Stimulated activated CD4-positive, alpha-beta T cell treated with anti-CD3 and anti-CD28 coated beads, Interleukin-1b, Interleukin-23, amount 100 ng/mL, for 24 hours (primary cell): Measurements from ENCODE around the gene SMIM23.

Experiments
- DNase-seq, 4 experiments: peaks; one replicate each; pipeline ENCODE4 v3.0.0-alpha.2; 2020; ENCODE audit warnings: low read depth in 4 of 4, low spot score in 1 of 4

The SMIM23 gene

DNA sequence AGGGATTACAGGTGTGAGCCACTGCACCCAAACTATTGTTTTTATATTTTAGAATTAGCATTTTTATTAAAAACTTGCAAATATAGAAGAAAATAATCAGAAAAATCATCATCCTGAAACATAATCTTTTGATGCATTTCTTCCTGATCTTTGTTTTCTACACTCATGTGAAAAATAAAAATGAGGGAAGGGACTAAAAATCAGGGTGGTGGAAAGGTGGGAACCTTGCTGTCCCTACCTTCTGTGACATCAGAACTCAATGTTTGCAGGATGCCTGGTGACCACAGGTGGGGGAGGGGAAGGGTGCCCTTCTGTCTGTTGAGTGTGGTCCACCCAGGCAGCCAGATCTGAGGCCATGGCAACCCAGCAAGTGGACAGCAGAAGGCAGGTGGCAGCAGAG is at the start of gene SMIM23:
Gene SMIM23 (plus strand): TSS at position 301 of the 400 bp plus-strand sequence. CDS start 55 bp downstream, at position 356.
- DNase-seq = no peak

DNA sequence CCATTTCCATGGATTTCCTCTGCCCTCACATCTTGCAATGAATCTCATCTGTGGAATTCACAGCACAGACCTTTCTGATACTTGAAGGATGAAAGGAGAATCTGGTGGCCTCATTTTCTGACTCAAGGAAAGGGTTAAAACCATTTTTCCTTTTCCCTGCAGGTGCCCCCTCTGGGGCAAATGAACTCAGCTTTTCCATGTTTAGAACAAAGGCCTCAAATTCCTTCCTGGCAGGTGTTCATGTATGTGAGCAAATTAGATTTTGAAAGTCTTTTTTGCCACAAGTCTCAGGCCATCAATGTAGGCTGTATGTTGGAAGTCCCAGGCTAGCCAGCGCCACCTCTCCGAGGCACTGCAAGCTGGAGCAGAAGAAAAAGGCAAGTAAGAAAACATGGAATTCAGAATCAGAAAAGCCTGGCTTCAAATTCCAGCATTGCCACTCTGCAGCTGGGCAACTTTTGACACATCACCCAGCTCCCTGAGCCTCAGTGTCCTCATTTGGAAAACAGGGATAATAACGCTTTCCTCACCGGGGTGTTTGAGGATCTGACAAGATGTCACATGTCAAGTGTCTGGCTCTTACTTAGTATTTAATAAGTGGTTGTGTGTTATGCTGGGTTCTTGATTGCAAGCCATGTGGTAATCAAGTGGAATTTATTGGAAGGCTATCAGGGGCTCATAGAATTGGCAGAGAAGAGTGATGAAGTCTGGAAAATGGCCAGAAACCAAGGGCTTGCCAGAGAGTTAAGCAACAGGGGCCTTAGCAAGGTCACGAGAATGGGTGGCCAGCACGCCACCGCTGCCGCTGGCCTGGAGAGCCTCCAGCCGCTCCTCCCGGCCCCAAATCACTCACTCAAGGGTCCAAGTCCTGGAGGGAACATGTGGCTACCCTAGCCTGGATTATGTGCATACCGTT is 48.4 kb upstream of the SMIM23 start:
- DNase-seq = no peak

DNA sequence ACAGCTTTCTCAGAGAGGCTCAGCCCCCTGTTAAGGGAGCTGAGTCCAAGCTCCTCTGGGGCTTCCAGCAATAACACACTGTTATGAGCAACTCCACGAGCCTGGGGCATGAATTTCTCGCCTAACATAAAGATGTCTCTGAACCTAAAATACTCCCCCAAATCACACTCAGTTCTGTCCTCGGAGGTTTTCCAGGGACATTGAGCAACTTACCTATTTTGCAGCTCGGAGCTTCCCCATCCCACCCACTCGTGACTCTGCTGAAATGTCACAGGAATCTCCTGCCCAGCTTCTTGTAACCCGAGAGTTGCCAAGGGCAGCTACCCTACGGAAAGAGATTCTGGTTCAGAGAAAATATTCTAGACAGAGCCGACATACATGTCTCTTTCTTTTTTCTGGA is 47.1 kb upstream of the SMIM23 start:
- no peak for DNase-seq

DNA sequence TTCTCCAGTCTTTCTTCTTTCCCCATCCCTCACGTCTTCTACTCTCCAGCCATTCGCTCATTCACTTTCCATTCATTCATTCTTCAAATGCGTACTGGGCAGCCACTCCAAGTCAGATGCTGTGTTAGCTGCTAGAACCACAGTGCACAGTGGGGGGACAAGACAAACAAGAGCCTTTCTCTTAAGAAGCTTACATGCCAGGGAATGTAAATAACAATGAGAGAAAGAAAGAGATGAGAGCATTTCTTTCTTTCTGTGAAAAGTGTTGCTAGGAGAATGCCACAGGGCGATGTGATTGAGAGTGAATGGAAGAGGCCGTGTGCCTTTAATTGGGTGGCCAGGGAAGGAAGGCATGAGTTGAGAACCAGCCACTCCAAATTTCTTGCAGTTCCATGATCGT is 46.3 kb upstream of the SMIM23 start:
- DNase-seq = no peak

DNA sequence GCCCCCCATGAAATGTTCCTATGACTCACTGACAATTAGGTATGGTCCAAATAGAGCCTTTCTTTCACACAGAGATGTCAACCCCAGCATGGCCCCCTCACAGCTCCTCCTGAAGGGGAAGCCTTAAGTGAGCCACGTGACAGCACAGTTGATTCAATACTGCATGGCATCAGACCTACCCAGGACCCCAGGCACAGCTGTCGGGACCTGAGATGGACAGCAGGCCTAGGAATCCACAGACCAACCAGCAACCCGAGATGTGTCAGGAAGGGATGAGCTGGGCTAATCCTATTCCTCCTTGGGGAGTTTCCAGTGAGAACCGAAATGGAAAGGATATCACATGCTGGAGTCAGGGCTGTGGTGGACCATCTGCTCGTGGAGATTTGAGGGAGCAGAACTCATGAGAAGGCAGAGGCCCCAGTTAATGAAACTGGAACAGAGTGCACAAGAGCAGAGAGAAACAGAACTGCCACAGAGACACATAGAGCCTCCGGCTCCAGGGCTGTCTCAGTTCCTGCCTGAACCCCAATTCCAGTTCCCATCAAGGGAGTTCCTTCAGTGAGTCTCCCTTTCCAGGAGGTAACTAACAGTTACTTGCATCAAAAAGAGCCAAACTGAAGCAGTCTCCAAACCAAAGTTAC is 42.1 kb upstream of the SMIM23 start:
- DNase-seq = no peak

DNA sequence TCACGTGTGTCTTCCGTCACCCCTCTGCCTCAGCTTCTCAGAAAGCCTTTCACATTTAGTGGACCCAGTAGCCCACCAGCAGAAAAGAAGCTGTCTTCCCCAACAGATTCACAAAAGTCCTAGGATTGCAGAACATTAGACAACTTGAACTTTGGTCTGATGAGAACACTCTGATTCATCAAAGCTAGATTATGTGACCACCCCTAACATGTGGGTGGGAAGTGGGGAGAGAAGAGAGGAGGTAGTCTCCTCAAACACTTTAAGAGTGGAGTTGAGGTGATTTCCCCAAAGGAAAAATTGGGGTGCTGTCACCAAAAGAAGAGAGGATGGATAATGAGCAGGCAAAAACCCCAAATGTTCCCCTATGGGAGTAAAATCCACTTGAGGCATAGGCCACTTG is 41.4 kb upstream of the SMIM23 start:
- DNase-seq = no peak

DNA sequence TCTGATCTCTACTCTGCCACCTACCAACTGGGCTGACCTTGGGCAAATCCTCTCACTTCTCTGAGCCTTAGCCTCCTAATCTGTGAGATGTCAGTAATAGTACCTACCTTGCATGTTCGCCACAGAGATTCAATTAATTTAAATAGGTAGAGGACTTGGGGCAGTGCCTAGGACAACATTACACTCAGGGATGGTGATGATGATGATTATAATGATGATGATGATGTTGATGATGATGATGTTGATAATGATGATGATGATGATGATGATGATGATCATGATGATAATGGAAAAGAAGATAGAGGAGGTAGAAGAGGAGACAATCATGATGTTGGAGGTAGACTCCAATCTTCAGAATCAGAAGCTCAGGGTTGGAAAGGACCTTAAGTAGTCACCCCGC is 40.7 kb upstream of the SMIM23 start:
- DNase-seq = no peak

DNA sequence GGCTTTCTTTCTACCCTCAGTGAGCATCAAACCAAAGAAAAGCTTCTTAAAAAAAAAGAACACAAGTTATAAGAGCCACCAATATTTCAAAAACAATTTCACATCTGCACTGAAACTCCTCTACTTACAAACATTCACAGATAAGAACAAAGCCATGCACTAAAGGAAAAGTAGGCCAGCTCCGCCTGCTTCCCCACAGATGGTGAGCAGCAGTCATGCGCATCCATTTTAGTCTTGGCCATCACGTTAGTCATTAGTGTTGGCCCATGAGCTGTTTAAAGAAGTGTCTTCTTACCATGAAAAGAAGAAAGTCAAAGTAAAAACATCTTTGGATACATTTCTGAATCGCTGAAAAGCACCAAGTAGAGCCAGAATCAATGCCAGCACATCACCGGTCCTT is 40.0 kb upstream of the SMIM23 start:
- DNase-seq = no peak

DNA sequence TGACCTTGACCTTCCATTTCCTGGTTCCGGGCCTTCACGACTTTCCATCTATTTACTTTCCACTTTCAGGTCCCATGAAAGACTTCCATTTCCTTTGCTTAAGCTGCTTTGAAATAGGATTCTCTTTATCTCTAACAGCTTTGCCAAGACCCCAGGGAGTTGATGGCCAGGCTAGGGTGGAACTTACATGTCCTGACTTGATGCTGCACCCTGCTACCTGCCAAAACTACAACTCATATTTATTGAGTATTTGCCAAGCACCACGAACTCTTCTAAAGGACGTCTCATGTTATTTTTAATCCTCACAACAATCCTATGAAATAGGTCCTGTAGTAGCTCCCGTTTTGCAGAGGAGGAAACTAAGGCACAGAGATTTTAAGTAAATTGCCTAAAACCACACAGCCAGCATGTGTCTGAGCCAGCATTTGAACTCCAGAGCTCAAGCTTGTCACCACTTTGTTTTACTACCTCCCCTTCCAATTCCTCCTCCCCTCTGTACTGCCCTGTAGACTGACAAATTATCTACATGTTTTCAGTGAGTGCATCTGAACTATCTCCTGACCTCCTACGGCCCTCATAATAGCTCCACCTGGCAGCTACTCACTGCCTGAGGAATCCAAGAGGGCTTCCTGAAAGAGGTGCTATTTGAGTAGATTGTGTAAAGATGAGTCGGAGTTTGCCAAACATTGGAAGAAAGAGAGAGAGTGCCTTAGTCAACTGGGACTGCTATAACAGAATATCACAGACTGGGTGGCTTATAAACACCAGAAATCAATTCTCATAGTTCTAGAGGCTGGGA is 38.4 kb upstream of the SMIM23 start:
- no peak for DNase-seq

DNA sequence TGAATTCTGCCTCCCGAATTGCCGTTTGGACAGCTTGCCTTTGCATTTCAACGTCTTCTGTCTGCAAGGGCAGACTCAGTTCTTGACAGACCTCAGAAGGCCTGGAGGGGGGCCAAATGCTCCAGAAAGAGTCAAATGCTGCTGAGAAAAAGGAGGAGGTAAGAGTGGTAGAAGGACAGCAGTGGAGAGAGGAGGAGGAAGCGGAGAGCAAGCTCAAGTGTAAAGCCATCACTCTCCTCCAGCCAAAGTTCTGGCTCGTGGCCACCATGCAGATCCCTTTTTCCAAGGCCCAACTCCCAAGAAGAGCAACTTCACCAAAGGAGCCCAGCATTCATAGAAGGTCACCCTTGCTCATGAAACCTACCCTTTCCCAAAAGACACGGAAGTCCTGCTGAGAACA is 36.9 kb upstream of the SMIM23 start:
- no peak for DNase-seq

DNA sequence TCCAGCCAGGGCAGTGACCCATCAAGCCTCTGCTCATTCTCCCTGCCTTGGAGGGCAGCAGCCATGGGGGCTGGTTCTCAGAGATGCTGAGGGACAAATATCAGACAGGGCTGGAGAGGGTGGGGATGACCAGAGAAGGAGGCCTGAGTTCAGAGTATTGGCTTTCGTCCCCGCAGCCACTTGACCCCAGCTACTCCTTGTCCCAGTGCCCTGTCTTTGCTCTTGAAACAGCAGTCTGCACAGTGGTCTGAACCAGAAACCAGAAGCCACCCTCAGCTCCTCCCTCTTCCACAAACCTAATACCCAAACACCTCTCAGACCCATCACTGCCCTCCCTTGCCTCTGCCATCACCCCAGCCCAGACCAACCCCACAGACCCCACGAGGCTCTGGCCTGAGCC is 36.3 kb upstream of the SMIM23 start:
- no peak for DNase-seq

DNA sequence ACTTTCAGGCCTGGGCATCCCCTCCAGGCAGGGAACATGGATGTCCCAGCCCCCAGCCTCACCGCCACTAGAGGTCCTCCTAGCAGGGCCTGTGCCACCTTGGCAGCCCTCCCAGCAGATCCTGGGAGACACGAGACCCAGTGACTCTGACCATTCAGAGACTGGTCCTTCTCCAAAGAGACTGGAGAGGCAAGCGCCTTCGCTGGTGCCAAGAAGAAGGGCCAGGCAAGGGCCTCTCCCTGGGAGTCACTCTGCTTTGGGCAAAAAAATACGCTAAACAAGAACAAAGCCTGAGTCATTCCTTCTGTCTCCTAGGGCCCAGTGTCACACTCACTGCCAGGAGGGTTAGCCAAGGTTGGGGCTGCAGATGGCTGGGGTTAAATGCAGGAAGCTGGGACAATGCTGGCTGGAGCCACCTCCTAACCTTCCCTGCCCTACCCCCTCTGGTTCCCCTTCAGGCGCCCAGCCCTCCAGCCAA is 35.3 kb upstream of the SMIM23 start:
- DNase-seq = no peak

DNA sequence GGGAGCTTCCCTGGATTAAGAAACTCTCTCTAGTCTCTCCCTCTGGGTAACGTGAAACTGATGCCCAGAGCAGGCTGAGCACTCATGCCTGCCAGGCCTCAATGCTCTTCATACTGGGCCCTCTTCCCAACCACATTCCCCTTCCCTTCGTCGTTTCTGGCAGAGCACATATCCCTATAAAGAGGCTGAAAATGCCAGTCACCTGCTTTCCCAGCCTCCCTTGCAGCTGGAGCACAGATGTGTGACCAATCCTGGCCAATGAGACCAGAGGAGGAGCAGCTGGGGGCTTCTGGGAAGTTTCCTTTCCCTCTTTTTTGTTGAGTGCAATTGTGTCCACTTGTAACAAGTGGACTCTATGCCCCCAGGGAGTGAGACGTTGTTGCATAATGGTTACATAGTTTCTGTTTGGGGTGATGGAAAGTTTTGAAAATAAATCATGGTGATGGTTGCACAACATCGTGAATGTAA is 30.2 kb upstream of the SMIM23 start:
- no peak for DNase-seq

DNA sequence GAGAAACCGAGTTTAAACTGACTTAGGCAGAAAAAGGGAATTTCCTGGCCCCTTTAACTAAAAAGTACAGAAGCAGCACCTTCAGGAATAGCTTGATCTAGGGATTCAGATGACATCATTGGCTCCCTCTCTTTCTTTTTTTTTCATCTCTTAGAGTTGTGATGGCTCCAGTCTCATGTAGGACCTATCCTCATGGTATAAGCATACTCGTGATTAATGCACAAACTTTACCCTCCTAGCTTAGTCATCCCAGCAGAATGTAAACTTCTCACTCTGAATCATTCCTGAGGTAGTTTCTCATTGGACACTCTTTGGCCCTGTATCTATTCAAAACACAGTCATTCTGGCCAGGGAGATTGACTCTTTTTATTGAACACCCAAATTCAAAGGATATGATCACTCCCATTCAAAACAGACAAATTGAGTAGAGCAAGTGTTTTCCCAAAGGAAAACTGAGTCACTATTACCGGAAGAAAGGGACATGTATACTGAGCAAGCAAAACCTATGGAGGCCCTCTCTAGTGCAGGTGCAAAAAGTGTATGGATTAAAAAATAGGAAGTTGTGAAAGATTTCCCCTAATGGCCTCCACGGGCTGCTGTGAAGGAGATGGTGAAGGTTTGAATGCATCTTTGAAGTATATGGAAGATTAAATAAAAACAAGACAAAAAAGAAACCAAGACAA is 27.6 kb upstream of the SMIM23 start:
- DNase-seq = no peak

DNA sequence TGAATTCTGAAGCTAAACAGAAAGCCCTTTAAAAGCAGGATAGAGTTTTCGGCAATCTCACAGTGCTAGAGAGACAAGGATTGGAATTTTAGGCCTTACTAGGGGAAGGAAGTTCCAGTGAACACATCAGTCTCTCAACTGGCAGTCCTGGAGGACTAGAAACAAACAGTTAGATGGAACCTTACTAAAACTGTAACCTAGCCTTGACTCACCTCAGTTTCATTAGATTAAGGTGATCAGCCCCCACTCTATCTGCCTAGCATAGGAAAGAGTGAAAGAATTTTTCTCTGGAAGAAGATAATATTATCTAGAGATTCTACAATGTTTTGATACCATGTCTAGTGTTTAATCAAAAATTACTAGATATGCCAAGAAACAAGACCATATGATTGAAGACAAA is 25.8 kb upstream of the SMIM23 start:
- no peak for DNase-seq

DNA sequence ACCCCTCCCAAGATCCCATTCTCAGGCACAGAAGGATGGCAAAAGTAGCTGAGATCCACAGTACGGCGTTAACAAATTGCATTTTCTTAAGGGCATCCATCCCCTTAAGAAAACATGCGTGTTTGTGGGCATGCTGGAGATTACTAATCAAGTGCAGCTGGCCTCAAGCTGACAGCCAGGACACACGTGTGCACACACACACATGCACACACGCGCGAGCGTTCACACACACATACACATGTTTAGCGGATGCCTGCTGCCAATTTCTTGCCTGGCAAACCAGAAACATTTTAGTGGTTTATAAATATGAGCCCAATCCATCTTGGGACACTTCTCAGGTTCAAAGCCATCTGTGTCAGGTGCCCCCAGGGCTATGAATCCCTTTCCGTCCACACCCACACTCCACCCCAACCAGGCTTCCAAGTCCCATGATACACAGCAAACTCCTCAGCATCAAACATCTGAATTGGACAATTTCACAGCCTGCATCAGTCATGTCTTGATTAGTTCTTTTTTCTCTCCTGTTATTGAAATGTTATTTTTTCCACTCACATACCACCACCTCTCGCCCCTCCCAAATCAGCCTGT is 23.5 kb upstream of the SMIM23 start:
- DNase-seq = no peak

DNA sequence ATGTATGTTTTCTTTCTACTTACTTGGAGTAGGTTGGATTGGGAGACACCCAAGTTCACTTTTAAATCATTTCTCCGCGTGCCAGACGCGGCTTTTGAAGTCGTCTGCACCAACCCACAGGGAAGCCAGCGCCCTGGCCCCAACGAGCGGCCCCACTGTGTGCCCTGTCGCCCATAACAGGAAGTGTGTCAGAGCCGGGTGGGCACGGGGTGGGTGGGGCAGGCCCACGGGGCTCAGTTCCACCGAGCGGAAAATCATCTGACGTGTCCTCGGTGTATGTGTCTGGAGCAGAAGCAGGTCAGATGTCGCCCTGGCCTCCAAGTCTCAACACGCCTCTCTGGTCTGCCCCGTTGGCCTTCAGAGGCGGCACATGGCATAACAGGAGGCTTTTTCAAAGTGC is 22.7 kb upstream of the SMIM23 start:
- no peak for DNase-seq

DNA sequence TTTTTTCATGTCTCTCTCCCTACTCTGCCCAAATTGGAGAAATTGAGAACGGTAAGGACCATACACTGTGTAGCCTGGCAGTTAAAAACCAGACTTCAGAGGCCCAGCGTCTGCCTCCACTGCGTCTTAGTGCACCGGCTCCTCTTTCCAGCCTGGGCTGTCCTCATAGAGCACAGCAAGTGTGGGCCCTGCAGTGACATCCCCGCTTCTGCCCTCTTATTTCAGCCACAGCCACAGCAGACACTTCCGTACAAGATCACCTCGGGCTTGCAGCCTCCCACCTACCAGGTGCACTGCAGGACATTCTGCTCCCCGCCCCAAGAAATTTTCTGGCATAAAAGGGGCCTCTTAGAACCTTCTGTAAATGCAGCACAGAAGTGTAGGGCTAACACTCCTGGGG is 21.4 kb upstream of the SMIM23 start:
- no peak for DNase-seq

DNA sequence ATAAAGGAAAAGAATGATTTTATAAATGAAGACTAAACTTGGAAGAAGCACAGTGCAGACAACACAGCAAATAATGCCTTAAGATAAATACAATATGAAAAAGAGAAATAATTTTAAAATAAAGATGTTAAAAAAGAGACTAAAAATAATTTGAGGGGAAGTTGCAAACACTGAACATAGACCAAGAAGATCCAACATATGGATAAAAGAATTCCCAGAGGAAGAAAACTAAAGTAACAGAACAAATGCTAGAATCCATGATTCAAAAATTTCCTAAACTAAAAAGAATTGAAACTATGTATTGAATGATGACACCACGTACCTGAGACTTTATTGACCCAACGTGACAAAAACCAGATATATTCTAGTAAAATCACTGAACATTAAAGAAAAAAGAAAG is 18.7 kb upstream of the SMIM23 start:
- no peak for DNase-seq

DNA sequence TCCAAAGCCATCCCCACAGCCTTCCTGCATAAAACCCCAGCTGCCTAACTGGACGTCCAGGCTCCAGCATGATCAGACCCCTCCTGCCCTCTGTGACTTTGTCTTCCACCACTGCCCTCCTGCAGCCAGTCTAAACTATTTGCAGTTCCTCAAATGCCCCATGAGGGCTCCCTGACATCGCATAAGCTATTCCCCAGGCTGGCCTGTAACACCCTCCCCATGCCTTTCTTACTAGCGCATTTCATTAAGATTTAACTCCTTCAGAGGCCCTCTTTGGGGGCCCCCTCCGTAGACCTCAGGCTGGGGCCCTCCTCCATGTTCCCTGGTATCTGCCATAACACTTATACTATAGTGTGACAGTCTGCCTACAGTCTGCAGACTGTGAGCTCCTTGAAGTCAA is 15.5 kb upstream of the SMIM23 start:
- no peak for DNase-seq

DNA sequence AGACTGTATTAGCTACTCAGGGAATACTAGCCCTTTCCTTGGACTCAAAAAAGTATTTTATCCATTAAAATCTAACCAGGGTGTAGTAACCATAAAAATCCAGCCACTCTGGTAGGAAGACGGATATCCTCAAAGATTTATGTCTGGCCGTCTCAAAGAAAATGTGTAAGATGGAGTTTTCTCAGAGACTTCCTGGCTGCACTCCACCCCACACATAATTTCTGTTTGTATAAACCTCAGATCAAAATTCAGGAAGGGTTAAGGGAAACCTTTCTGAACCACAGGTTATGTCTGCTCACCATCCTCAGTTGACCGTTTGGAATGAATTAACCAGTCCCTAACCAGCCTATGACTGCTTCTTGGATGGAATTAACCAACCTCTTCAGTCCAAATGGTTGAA is 13.8 kb upstream of the SMIM23 start:
- DNase-seq = no peak
